Measurements from ENCODE around the gene LRRFIP2. TPM values are rescaled to one million over a fixed set of nuclear protein-coding genes. Genes with fewer than 3 reads are reported as not detected.
"Not testable (repeated sequence)": the region's sequence is repeated elsewhere in the genome, so short reads cannot be mapped to it uniquely, and the experiment has no call there.

The LRRFIP2 gene
- total and polyA plus RNA-seq, 2 donors = 30.0 to 51.0 TPM

DNA sequence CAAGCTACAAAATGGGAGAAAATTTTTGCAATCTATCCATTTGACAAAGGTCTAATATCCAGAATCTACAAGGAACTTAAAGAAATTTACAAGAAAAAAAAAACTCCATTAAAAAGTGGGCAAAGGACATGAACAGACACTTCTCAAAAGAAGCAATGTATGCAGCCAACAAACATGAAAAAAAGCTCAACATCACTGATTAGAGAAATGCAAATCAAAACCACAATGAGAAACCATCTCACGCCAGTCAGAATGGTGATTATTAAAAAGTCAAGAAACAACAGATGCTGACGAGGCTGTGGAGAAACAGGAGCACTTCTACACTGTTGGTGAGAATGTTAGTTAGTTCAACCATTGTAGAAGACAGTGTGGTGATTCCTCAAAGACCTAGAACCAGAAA lies 27.5 kb downstream of the LRRFIP2 start:
- not testable (repeated sequence) for H3K27ac ChIP-seq (ENCODE audit: low read depth); DNase-seq (ENCODE audit: extremely low spot score); H3K36me3 ChIP-seq (ENCODE audit: insufficient read depth); H3K4me3 ChIP-seq (ENCODE audit: low read depth, low read length); H3K4me1 ChIP-seq (ENCODE audit: insufficient read depth)
- 92% methylated on average over 2 of the region's 2 CpGs for WGBS

DNA sequence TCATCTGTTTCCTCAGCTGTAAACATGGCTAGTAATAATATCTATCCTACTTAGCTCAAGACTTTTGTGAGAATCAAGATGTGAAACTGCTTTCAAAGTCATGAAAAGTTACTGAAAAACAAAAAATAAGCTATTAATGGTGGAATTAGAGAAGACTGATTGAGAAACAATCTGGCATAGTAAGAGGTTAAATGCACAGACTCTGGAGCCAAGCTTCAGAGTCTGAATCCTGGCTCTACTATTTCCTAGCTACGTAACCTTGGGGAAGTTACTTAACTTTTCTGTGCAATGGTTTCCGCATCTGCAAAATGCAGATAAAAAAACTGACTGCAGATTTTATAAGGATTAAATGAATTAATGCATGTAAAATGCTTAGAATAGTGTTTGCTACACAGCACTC lies 28.8 kb downstream of the LRRFIP2 start:
- DNase-seq (ENCODE audit: extremely low spot score) = no peak
- H3K36me3 ChIP-seq (ENCODE audit: insufficient read depth) = peaks cover 2% of the 10 kb centered on the region
- 48% methylated on average over 2 of the region's 2 CpGs for WGBS
- no peaks in the 10 kb centered on the region for H3K4me1 ChIP-seq (ENCODE audit: insufficient read depth)
- no peak overlapping the region for H3K4me3 ChIP-seq (ENCODE audit: low read depth, low read length)
- no peak overlapping the region for H3K27ac ChIP-seq (ENCODE audit: low read depth)

DNA sequence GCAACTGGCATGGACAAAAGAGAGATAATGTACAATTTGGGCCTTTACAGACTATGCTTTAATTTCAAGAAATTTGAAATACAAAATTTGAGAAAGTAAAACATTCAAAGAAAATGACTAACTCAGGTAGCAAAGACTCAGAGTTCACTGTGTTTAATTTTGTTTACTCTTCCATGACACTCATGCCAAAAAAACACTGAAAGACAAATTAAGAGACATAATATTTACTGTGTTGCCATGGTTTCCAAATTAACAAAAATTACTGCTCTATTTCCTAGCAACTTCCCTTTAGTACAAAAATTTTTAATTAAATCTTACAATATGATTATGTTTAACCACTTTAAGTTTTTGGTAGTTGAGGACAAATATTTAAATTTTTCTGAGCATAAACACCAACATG lies 29.6 kb downstream of the LRRFIP2 start:
- Histone ChIP-seq H3K27ac (ENCODE audit: low read depth) (no peak overlapping the region), H3K4me3 (ENCODE audit: low read depth, low read length) (no peak overlapping the region), H3K4me1 (ENCODE audit: insufficient read depth) (no peaks in the 10 kb centered on the region), H3K36me3 (ENCODE audit: insufficient read depth) (peaks cover 2% of the 10 kb centered on the region)
- no peak for DNase-seq (ENCODE audit: extremely low spot score)

DNA sequence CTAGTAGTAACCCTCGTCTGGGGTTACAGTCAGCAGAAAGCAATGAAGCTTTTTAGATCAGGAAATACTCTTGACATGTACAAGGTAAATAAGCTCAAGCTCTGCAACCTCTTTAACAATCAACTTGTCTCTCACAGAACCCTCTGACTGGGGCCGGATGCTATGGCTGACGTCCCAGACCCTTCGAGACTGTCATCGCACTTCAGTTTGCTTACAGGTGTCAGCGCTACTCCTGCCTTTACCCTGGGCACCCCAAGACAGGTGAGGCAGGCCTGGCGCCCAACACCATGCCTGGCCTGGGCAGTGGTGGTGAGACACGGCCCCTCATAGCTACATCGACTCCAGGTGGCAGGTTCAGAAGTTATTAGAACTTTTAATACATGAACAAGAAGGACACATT lies 30.6 kb downstream of the LRRFIP2 start:
- Histone ChIP-seq H3K4me1 (ENCODE audit: insufficient read depth) (no peaks in the 10 kb centered on the region), H3K4me3 (ENCODE audit: low read depth, low read length) (no peak overlapping the region), H3K27ac (ENCODE audit: low read depth) (no peak overlapping the region), H3K36me3 (ENCODE audit: insufficient read depth) (no peaks in the 10 kb centered on the region)
- no peak for DNase-seq (ENCODE audit: extremely low spot score)
- 95% methylated on average over 9 of the region's 9 CpGs for WGBS

DNA sequence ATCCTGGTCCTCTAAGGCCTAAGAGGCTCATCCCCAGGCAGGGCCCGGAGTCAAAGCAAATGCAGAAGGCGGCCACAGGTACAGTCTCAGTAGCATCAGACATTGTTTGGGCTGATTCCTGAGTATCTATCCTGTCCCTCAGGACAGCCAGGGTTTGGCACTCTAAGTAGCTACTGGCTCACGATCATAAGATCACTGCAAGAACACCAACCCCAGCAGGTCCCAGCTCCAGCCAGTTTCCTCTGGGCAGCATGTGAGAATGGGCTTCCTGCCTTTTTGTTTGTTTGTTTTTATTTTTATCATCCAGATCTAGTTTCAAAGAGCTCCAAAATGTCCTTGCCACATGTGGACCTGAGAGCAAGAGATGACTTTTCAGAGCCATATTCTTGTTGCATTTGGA lies 32.7 kb downstream of the LRRFIP2 start:
- Histone ChIP-seq H3K27ac (ENCODE audit: low read depth) (no peak overlapping the region), H3K36me3 (ENCODE audit: insufficient read depth) (no peaks in the 10 kb centered on the region), H3K4me3 (ENCODE audit: low read depth, low read length) (no peak overlapping the region), H3K4me1 (ENCODE audit: insufficient read depth) (no peaks in the 10 kb centered on the region)
- 90% methylated on average over 3 of the region's 3 CpGs for WGBS
- no peak for DNase-seq (ENCODE audit: extremely low spot score)

DNA sequence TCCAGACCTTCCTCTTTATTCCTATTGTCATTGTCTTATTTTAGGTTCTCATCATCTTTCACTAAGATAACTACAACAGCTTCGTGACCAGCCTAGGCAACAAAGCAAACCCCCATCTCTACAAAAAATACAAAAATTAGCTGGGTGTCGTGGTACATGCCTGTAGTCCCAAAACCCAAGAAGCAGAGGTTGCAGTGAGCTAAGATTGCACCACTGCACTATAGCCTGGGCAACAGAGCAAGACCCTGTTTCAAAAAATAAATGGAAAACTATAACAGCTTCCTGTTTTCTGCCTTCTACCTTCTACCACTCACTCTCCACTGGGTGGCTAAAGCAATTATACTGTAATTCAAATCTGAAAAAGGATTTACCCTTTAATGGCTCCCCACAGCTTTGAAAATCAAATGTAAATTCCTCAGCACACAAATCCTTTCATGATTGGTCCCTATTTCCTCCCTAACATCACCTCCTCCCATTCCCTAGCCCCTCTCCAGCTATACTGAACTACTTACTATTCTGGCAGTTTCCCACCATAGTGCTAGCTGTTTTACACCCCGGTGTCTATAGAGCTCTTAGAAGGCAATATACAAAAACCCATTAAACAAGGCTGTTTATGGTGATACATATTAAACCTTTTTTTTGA lies 33.4 kb downstream of the LRRFIP2 start:
- Histone ChIP-seq H3K4me3 (ENCODE audit: low read depth, low read length) (no peak overlapping the region), H3K36me3 (ENCODE audit: insufficient read depth) (no peaks in the 10 kb centered on the region), H3K4me1 (ENCODE audit: insufficient read depth) (no peaks in the 10 kb centered on the region), H3K27ac (ENCODE audit: low read depth) (no peak overlapping the region)
- no peak for DNase-seq (ENCODE audit: extremely low spot score)
- 95% methylated on average over 3 of the region's 3 CpGs for WGBS

DNA sequence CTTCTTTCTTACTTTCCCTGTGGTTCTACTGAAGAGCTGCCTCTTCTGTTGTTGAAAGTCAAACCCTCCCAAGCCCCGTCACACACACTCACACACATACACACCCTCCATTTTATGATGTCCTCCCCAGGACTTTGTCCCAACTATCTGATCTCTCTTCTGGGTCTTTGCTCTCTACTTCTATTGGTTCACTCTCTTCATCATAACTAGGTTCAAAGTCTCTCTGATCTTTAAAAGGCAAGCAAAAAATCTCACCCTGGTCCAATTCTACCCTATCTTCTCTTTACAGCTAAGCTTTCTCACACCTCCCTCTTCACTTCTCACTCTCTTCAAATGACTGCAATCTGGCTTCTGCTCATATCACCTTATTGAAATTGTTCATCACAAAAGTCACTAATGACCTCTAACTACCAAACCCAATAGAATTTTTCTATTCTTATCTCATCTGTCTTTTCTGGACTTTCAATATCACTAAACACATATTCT lies 34.8 kb downstream of the LRRFIP2 start:
- 100% methylated on average over 1 of the region's 1 CpG for WGBS
- no peak overlapping the region for H3K4me3 ChIP-seq (ENCODE audit: low read depth, low read length)
- H3K4me1 ChIP-seq (ENCODE audit: insufficient read depth) = no peaks in the 10 kb centered on the region
- H3K36me3 ChIP-seq (ENCODE audit: insufficient read depth) = no peaks in the 10 kb centered on the region
- no peak overlapping the region for H3K27ac ChIP-seq (ENCODE audit: low read depth)
- no peak for DNase-seq (ENCODE audit: extremely low spot score)

DNA sequence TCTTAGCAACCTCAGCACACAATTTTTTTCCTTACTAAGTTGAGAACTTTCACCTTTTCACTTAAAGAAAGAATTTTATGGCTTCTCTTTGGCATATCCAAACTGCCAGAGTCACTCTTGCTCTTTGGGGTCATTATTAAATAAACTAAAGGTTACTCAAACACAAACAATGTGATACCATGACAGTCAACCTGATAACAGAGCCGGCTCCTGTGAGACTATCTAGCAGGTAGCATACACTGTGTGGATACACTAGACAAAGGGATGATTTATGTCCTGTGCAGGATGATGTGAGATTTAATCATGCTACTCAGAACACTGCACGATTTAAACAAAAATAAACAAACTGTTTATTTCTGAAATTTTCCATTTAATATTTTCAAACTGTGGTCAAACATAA lies 35.6 kb downstream of the LRRFIP2 start:
- H3K27ac ChIP-seq (ENCODE audit: low read depth) = no peak overlapping the region
- H3K4me1 ChIP-seq (ENCODE audit: insufficient read depth) = no peaks in the 10 kb centered on the region
- 44% methylated on average over 2 of the region's 2 CpGs for WGBS
- no peak for DNase-seq (ENCODE audit: extremely low spot score)
- H3K36me3 ChIP-seq (ENCODE audit: insufficient read depth) = no peaks in the 10 kb centered on the region
- no peak overlapping the region for H3K4me3 ChIP-seq (ENCODE audit: low read depth, low read length)

DNA sequence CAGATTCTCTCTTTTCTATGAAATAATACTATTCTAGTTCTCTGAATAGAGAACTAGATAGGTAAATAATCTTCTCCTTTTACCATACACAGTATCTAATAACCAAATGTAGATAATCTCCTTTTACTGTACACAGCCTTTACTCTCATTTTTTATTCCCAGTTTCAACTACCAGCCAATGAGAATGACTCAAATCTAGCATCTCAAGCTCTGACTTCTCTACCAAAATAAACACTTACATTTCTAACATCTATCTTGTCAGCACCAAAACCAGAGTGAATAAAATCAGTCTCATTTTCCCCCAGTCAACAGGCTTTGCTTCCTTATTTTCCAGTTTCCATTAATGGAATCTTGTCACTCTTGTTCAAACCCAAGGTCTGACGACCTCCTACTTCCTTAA lies 36.9 kb downstream of the LRRFIP2 start:
- 67% methylated on average over 1 of the region's 1 CpG for WGBS
- Histone ChIP-seq H3K4me3 (ENCODE audit: low read depth, low read length) (no peak overlapping the region), H3K36me3 (ENCODE audit: insufficient read depth) (no peaks in the 10 kb centered on the region), H3K27ac (ENCODE audit: low read depth) (no peak overlapping the region), H3K4me1 (ENCODE audit: insufficient read depth) (no peaks in the 10 kb centered on the region)
- no peak for DNase-seq (ENCODE audit: extremely low spot score)

DNA sequence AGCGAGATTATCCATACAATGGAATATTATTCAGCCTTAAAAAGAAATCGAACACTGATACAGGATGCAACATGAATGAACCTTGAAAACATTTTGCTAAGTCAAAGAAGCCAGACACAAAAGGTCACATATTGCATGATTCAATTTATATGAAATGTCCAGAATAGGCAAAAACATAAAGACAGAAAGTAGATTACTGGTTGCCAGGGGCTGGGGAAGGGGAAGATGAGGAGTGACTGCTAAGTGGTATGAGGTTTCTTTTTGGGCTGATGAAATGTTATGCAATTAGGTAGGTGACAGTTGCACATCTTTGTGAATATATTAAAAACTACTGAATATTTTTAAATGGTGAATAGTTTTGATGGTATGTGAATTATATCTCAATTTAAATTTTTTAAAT lies 38.3 kb downstream of the LRRFIP2 start:
- no peak overlapping the region for H3K27ac ChIP-seq (ENCODE audit: low read depth)
- H3K4me3 ChIP-seq (ENCODE audit: low read depth, low read length) = no peak overlapping the region
- no peaks in the 10 kb centered on the region for H3K4me1 ChIP-seq (ENCODE audit: insufficient read depth)
- 99% methylated on average over 2 of the region's 2 CpGs for WGBS
- no peak for DNase-seq (ENCODE audit: extremely low spot score)
- no peaks in the 10 kb centered on the region for H3K36me3 ChIP-seq (ENCODE audit: insufficient read depth)

DNA sequence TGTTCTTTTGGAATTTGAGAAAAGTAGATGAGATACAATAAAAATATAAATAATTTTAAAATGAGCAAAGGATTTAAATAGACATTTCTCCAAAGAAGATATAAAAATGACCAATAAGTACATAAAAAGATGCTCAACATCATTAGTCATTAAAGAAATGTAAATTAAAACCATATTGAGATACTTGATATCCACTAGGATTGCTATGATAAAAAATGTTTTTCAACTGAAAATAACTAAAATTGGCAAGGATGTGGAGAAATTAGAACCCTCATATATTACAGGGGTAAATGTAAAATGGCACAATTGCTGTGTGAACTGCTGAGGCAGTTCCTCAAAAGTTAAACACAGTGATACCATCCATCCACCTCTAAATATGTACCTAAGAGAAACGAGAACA lies 38.8 kb downstream of the LRRFIP2 start:
- Histone ChIP-seq H3K36me3 (ENCODE audit: insufficient read depth) (no peaks in the 10 kb centered on the region), H3K27ac (ENCODE audit: low read depth) (no peak overlapping the region), H3K4me1 (ENCODE audit: insufficient read depth) (no peaks in the 10 kb centered on the region), H3K4me3 (ENCODE audit: low read depth, low read length) (no peak overlapping the region)
- 96% methylated on average over 1 of the region's 1 CpG for WGBS
- DNase-seq (ENCODE audit: extremely low spot score) = no peak

DNA sequence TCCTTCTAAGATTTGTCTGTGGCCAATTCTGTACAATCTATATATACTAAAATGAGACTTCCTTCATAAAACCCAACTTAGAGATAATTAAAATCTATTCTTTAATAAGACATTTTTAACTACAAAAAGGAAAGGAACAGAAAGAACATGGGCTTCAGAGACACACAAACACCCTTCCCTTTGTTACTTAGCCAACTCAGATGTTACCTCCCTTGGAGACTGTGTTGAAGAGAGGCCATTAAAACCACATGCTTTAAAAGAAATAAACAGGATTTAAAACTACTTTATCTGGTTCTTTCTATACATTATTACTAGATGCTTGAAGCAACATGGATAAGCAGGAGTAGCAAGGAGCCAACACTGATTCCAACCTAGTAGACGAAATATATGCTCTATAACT lies 42.0 kb downstream of the LRRFIP2 start:
- H3K4me1 ChIP-seq (ENCODE audit: insufficient read depth) = no peaks in the 10 kb centered on the region
- no peak for DNase-seq (ENCODE audit: extremely low spot score)
- no peak overlapping the region for H3K27ac ChIP-seq (ENCODE audit: low read depth)
- H3K4me3 ChIP-seq (ENCODE audit: low read depth, low read length) = no peak overlapping the region
- no peaks in the 10 kb centered on the region for H3K36me3 ChIP-seq (ENCODE audit: insufficient read depth)
- WGBS = 96% methylated on average over 1 of the region's 1 CpG

DNA sequence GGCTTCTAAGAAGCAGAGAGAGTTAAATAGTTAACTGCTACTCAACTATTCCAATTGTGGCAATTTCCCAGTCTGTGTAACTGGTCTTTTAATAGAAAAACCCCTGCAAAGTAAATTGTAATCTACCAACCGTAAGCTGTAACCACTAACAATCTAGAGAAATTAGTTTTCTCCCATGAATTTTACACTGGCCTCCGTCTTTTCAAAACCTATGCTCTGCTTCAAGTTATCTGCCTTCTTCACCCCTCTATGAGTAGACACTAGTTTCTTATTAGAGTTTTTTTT lies 42.6 kb downstream of the LRRFIP2 start:
- H3K36me3 ChIP-seq (ENCODE audit: insufficient read depth) = no peaks in the 10 kb centered on the region
- no peaks in the 10 kb centered on the region for H3K4me1 ChIP-seq (ENCODE audit: insufficient read depth)
- H3K27ac ChIP-seq (ENCODE audit: low read depth) = no peak overlapping the region
- no peak for DNase-seq (ENCODE audit: extremely low spot score)
- 76% methylated on average over 2 of the region's 2 CpGs for WGBS
- H3K4me3 ChIP-seq (ENCODE audit: low read depth, low read length) = no peak overlapping the region

DNA sequence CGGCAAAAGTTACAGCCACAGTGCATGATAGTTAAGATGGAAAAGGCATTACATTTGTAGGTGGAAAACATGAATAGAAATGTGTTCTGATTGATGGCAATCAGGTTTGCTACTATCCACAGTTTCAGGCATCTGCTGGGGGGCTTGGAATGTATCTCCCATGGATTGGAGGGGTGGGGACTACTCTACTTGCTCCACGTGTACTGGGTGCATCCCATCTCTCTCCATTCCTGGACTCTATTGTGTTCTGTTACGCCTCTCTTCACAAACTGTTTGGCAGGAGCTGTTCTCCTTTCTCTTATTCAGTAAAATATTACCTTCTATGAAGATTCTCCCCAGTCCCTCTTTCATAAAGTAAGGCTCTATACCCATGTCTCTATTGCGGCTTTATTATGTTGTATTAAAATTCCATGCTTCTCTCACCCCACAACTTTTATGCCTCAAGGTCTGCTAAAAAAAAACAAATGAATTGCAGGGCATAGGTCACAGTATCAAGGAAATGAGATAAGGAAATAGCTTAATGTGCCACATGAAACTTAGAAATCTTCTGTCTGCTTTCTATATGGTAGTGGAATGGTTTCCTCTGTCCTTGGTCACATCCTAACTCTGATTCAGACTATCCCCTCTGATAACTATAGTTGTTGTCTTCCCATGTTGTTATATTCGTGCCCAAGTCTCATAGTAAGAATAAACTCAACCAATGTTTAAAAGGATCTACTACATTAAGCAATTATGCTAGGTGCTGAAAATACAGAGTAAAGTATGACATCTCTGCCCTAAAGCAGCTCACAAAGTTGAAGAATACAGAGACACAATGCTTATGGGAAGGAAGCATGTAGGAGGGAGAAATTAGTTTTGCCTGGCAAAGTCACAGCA lies 43.2 kb downstream of the LRRFIP2 start:
- H3K4me3 ChIP-seq (ENCODE audit: low read depth, low read length) = no peak overlapping the region
- H3K27ac ChIP-seq (ENCODE audit: low read depth) = no peak overlapping the region
- WGBS = 66% methylated on average over 5 of the region's 5 CpGs
- no peak for DNase-seq (ENCODE audit: extremely low spot score)
- no peaks in the 10 kb centered on the region for H3K4me1 ChIP-seq (ENCODE audit: insufficient read depth)
- H3K36me3 ChIP-seq (ENCODE audit: insufficient read depth) = no peaks in the 10 kb centered on the region
